ENCODE data around the gene SCGB1D2. TPM values are rescaled to one million over a fixed set of nuclear protein-coding genes. Genes with fewer than 3 reads are reported as not detected.

Gene SCGB1D2
- total and polyA plus RNA-seq, 2 of the 4 experiments (the other 2 are of a cell fraction) = not detected

DNA sequence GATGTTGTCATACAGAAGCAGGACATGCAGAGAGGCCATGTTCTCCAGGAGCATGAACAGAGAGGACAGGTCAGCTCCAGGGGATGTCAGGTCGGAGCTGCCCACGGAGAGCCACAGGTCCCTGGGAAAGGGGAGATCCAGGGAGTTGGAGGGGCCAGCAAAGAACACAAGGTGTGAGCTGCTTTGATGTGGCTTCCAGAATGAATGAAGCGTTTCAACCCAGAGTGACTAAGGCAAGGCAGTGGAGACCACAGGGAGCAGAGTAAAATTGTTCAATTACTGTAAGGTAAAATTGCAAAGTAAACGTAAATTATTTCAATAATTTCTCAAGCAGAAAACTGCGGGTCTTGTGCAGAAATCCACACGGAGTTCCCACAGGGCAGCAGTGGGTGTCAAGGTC, 39.1 kb upstream of the SCGB1D2 start:
- H4K8ac ChIP-seq (ENCODE audit: low read depth in 2 of 2, low read length in 2 of 2) = no peak overlapping the region
- ATAC-seq (ENCODE audit: low read depth) (no peak), DNase-seq (no peak)
- H2AK9ac ChIP-seq (replicated peaks; ENCODE audit: low read depth, low read length, poor library complexity) = no peak overlapping the region
- no peaks in the 10 kb centered on the region for H3K4me1 ChIP-seq (ENCODE audit: control insufficient read depth, insufficient read depth, low read length)
- H2AK5ac ChIP-seq (ENCODE audit: low read depth, low read length) = no peak overlapping the region
- ChIA-PET CTCF (no interaction called here), POLR2A (ENCODE audit: unreplicated experiment) (no interaction called here)
- no peak overlapping the region for H3K9ac ChIP-seq (ENCODE audit: low read depth, low read length)
- in situ Hi-C loops (cut with MboI; ENCODE audit: low sequenced_read_pairs) (no loop called here), dilution Hi-C loops (cut with HindIII; ENCODE audit: low sequenced_read_pairs, unreplicated experiment) (no loop called here), intact Hi-C loops (cut with micrococcal nuclease) (no loop called here)
- H3K4me3 ChIP-seq (ENCODE audit: insufficient read depth, low read depth, low read length) = no peak overlapping the region
- no peaks in the 10 kb centered on the region for H3K9me3 ChIP-seq (ENCODE audit: control insufficient read depth, insufficient read depth, low read length)
- no peak overlapping the region for H3K18ac ChIP-seq (ENCODE audit: low read depth, low read length)
- no peaks in the 10 kb centered on the region for H3K36me3 ChIP-seq (ENCODE audit: control insufficient read depth, insufficient read depth, low read length)
- no peak overlapping the region for H4K5ac ChIP-seq (ENCODE audit: low read depth, low read length)
- no peaks in the 10 kb centered on the region for H3K79me1 ChIP-seq (ENCODE audit: low read depth in 1 of 2, low read length in 2 of 2)
- H3K23ac ChIP-seq (ENCODE audit: low read depth, low read length) = no peak overlapping the region
- 37% methylated on average over 2 of the region's 6 CpGs; no CpG with 5 or more reads in 1 of the 2 experiments for WGBS, 2 experiments (ENCODE audit: extremely low coverage in 2 of 2, insufficient read length in 1 of 2)
- H3K4me2 ChIP-seq (ENCODE audit: low read depth, low read length) = no peak overlapping the region
- no peak overlapping the region for H2BK15ac ChIP-seq (ENCODE audit: low read depth, low read length)
- no peak overlapping the region for H4K91ac ChIP-seq (ENCODE audit: insufficient read depth, low read depth, low read length)
- no peak overlapping the region for H2BK120ac ChIP-seq (ENCODE audit: low read depth, low read length)
- TF ChIP-seq CEBPB (IDR thresholded peaks at IDR 0.05; ENCODE audit: low read depth, low read length) (no peak), RFX5 (IDR thresholded peaks at IDR 0.05; ENCODE audit: low read depth, low read length) (no peak), BHLHE40 (IDR thresholded peaks at IDR 0.05; ENCODE audit: low read depth, low read length) (no peak), MAZ (IDR thresholded peaks at IDR 0.05; ENCODE audit: borderline replicate concordance, low read depth, low read length) (no peak)
- H3K9me1 ChIP-seq (ENCODE audit: insufficient read depth, low read length) = no peaks in the 10 kb centered on the region
- H3K56ac ChIP-seq (ENCODE audit: extremely low read depth, insufficient read depth, low read length) = no peak overlapping the region
- no peak overlapping the region for H2BK20ac ChIP-seq (ENCODE audit: low read depth, low read length)
- H3K27me3 ChIP-seq (ENCODE audit: control insufficient read depth, insufficient read depth, low read length) = peaks cover 21% of the 10 kb centered on the region; the same call in 1 of the 2 replicates
- H2AFZ ChIP-seq (replicated peaks; ENCODE audit: low read length, poor library complexity) = no peak overlapping the region
- no peak overlapping the region for H3K4ac ChIP-seq (ENCODE audit: low read depth, low read length)
- H3K14ac ChIP-seq (replicated peaks; ENCODE audit: low read depth, low read length) = no peak overlapping the region
- no peak overlapping the region for H2BK5ac ChIP-seq (ENCODE audit: low read depth, low read length, poor library complexity, severe bottlenecking)
- BruUV-seq (replicated peaks) = no TSS peak
- no peaks in the 10 kb centered on the region for H4K20me1 ChIP-seq (ENCODE audit: insufficient read depth, low read length)
- no peak overlapping the region for H3K27ac ChIP-seq (ENCODE audit: insufficient read depth, low read length)

Measured in IMR-90 (cell line).